ENCODE data around the gene CXorf58. TPM values are rescaled to one million over a fixed set of nuclear protein-coding genes. Genes with fewer than 3 reads are reported as not detected.
"Not testable (repeated sequence)": the region's sequence is repeated elsewhere in the genome, so short reads cannot be mapped to it uniquely, and the experiment has no call there.

Gene CXorf58
- total RNA-seq, 4 donors from 2014 or later, result not detected

- DNase-seq (ENCODE audit: low spot score), result no peak
- ATAC-seq (ENCODE audit: low FRiP score), result no peak
- no peak for TF ChIP-seq CTCF (IDR thresholded peaks at IDR 0.05)
Measured at GRCh38 chrX:23954396-23954795, 46.6 kb downstream of the CXorf58 start.

GRCh38 chrX:23959781-23960180 lies 52.0 kb downstream of the CXorf58 start:
- DNase-seq (ENCODE audit: low spot score), result no peak
- no peak for TF ChIP-seq CTCF (IDR thresholded peaks at IDR 0.05)
- no peak for ATAC-seq (ENCODE audit: low FRiP score)

- ATAC-seq (ENCODE audit: low FRiP score), result no peak
- no peak for DNase-seq (ENCODE audit: low spot score)
- no peak for TF ChIP-seq CTCF (IDR thresholded peaks at IDR 0.05)
Measured at GRCh38 chrX:23964191-23964590, 56.4 kb downstream of the CXorf58 start.

GRCh38 chrX:23965630-23966029 lies 57.8 kb downstream of the CXorf58 start:
- not testable (repeated sequence) for DNase-seq (ENCODE audit: low spot score); ATAC-seq (ENCODE audit: low FRiP score)

GRCh38 chrX:23978491-23978890 lies 70.7 kb downstream of the CXorf58 start:
- TF ChIP-seq CTCF (IDR thresholded peaks at IDR 0.05), result no peak
- ATAC-seq (ENCODE audit: low FRiP score), result no peak
- no peak for DNase-seq (ENCODE audit: low spot score)

GRCh38 chrX:23980011-23980441 lies 72.2 kb downstream of the CXorf58 start:
- TF ChIP-seq CTCF (IDR thresholded peaks at IDR 0.05), result no peak
- ATAC-seq (ENCODE audit: low FRiP score), result no peak
- no peak for DNase-seq (ENCODE audit: low spot score)

GRCh38 chrX:23981222-23981621 lies 73.4 kb downstream of the CXorf58 start:
- TF ChIP-seq CTCF (IDR thresholded peaks at IDR 0.05), result no peak
- ATAC-seq (ENCODE audit: low FRiP score) (no peak), DNase-seq (ENCODE audit: low spot score) (no peak)

GRCh38 chrX:23981711-23982110 lies 73.9 kb downstream of the CXorf58 start:
- DNase-seq (ENCODE audit: low spot score) (no peak), ATAC-seq (ENCODE audit: low FRiP score) (no peak)
- TF ChIP-seq CTCF (IDR thresholded peaks at IDR 0.05), result no peak
